ENCODE measurements around the gene ARL16.

DNA sequence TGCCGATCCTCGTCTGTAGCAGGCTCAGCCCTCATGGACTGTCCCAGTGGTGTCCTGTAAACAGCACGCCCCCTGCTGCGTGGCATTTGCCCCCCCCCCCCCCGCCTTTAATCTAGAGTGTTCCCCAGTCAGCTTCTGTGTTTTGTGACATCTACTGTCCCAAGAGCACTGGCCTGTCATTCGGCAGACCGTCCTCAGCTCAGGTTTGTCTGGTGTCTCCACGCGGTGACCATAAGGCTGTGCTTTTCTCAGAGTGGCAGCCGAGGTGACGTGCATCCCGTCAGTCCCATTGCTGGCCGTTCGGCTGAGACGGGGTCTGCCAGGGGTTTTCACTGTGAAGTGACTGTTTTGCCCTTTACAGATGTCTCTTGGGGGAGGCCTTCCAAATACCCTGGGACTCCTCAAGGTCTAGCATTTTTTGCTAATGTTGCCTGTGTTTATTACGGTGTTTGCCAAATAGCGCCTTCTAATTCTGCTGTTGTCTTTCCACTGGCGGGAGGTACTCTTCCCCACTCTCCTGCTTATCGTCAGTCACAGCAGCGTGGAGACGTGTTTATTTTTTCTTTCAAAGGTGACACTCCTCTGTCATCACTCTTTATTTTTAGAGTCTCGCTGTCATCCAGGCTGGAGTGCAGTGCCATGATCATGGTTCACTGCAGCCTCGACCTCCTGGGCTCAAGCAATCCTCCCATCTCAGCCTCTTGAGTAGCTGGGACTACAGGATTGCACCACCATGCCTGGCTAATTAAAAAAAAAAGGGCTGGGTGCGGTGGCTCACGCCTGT lies 13.9 kb upstream of the ARL16 start:
- TF ChIP-seq ZSCAN18 (CRISPR knock-in tag; IDR thresholded peaks at IDR 0.05), result no peak
- no peak for TF ChIP-seq TEAD4 (CRISPR knock-in tag; IDR thresholded peaks at IDR 0.05)
- TF ChIP-seq ZNF232 (CRISPR knock-in tag; IDR thresholded peaks at IDR 0.05), result no peak
- TF ChIP-seq, protein P1, sequence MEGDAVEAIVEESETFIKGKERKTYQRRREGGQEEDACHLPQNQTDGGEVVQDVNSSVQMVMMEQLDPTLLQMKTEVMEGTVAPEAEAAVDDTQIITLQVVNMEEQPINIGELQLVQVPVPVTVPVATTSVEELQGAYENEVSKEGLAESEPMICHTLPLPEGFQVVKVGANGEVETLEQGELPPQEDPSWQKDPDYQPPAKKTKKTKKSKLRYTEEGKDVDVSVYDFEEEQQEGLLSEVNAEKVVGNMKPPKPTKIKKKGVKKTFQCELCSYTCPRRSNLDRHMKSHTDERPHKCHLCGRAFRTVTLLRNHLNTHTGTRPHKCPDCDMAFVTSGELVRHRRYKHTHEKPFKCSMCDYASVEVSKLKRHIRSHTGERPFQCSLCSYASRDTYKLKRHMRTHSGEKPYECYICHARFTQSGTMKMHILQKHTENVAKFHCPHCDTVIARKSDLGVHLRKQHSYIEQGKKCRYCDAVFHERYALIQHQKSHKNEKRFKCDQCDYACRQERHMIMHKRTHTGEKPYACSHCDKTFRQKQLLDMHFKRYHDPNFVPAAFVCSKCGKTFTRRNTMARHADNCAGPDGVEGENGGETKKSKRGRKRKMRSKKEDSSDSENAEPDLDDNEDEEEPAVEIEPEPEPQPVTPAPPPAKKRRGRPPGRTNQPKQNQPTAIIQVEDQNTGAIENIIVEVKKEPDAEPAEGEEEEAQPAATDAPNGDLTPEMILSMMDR (IDR thresholded peaks at IDR 0.05), result no peak
- TF ChIP-seq ATF3 (CRISPR knock-in tag; conservative IDR thresholded peaks at IDR 0.05), result no peak
